ENCODE results near the gene U2AF2. TPM values are rescaled to one million over a fixed set of nuclear protein-coding genes. Genes with fewer than 3 reads are reported as not detected.

U2AF2 gene
- total and polyA plus RNA-seq, 2 of the 8 experiments (the other 6 are each of a cell fraction or from before 2014, with no cell fraction given): 162 to 252 TPM

DNA sequence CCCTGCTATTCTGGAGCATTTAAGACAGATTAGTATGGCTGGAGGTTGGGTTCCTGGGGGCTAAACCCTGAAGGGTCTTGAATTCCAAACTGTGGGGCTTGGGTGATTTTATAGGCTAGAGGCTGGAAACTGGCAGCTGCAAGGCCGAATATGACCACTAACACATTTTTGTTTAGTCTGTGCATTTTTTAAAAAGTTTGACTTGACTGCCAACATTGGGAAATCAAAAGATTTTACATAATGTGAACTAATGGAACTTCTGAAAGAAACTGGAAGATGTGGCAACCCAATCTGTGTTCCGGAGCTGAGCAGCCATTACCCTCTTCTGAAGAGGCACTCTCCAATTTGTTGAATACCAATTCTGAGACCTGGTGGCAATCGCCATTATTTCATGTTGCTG is 35.5 kb upstream of the U2AF2 start:
- Histone ChIP-seq H3K9me3 (ENCODE audit: insufficient read depth in 2 of 2, low read depth in 1 of 2, low read length in 1 of 2) (no peaks in the 10 kb centered on the region; a peak in 1 of 4 replicates), H3K27me3 (replicated peaks in 1 of 4; ENCODE audit: control insufficient read depth in 3 of 4, extremely low read depth in 1 of 4, insufficient read depth in 3 of 4, low read length in 3 of 4) (peaks cover 0 to 2% (median 0%) of the 10 kb centered on the region in 4 experiments; a peak in 1 of 7 replicates), H2BK5ac (ENCODE audit: low read depth, low read length) (no peak overlapping the region), H4K91ac (replicated peaks; ENCODE audit: insufficient read length, low read length) (no peak overlapping the region), H2BK20ac (ENCODE audit: low read length) (no peak overlapping the region), H4K20me1 (replicated peaks in 1 of 2; ENCODE audit: control insufficient read depth in 1 of 2, insufficient read depth in 2 of 2, low read length in 2 of 2) (peaks cover 1 to 7% of the 10 kb centered on the region in 2 experiments), H3K56ac (replicated peaks; ENCODE audit: insufficient read length, low read depth, low read length) (no peak overlapping the region), H3K79me2 (ENCODE audit: control insufficient read depth in 1 of 2, insufficient read depth in 2 of 2, low read length in 2 of 2) (no peaks in the 10 kb centered on the region), H2BK12ac (ENCODE audit: low read depth, low read length) (no peak overlapping the region), H3K4me2 (ENCODE audit: insufficient read depth in 1 of 2, low read depth in 2 of 2, low read length in 2 of 2) (no peak overlapping the region), H2BK120ac (replicated peaks; ENCODE audit: low read depth, low read length) (no peak overlapping the region), H3K23ac (ENCODE audit: insufficient read length) (no peak overlapping the region), H2BK15ac (ENCODE audit: low read length) (no peak overlapping the region), H3K27ac (ENCODE audit: low read depth, low read length) (no peak overlapping the region), H3K9ac (replicated peaks in 1 of 4; ENCODE audit: extremely low read depth in 1 of 4, low read depth in 3 of 4, low read length in 3 of 4) (no peak overlapping the region), H3K4ac (replicated peaks; ENCODE audit: insufficient read length, low read depth, low read length) (no peak overlapping the region), H3K4me3 (ENCODE audit: extremely low read depth in 1 of 4, insufficient read depth in 2 of 4, low read depth in 3 of 4, low read length in 4 of 4) (no peak overlapping the region), H3K36me3 (ENCODE audit: control insufficient read depth in 2 of 4, insufficient read depth in 4 of 4, low read length in 3 of 4) (peaks cover 0 to 36% (median 4%) of the 10 kb centered on the region in 4 experiments; a peak in 6 of 8 replicates), H3K23me2 (ENCODE audit: low read depth, low read length) (no peaks in the 10 kb centered on the region), H2AK5ac (ENCODE audit: low read depth, low read length) (no peak overlapping the region), H3K4me1 (replicated peaks in 1 of 4; ENCODE audit: control insufficient read depth in 3 of 4, insufficient read depth in 4 of 4, low read length in 3 of 4) (no peaks in the 10 kb centered on the region; a peak in 2 of 7 replicates), H3K79me1 (ENCODE audit: low read depth, low read length) (no peaks in the 10 kb centered on the region), H3K14ac (ENCODE audit: insufficient read length) (no peak overlapping the region), H2AFZ (ENCODE audit: low read length) (no peak overlapping the region), H4K5ac (ENCODE audit: insufficient read length, low read depth, low read length) (no peak overlapping the region), H3K18ac (ENCODE audit: extremely low read depth, low read length) (no peak overlapping the region), H4K8ac (ENCODE audit: extremely low read depth, insufficient read depth, low read length) (no peak overlapping the region)
- 92% methylated on average over 3 of the region's 3 CpGs; no CpG with 5 or more reads in 1 of the 2 experiments for WGBS, 2 experiments (ENCODE audit: extremely low coverage in 1 of 2, insufficient coverage in 1 of 2, insufficient read length in 1 of 2, insufficient replicate concordance in 2 of 2, low coverage in 1 of 2, low lambda C conversion rate in 2 of 2, missing lambda C conversion rate in 1 of 2)
- DNase-seq (ENCODE audit: low read depth in 1 of 2, low spot score in 2 of 2): no peak
- ChIA-PET POLR2A (ENCODE audit: partially characterized antibody) (interaction anchor here (0.8 to 6.1 kb wide), 7 partner anchors 8 to 236 kb away, joined by 3 to 32 read pairs (median 5); partner anchors contain the start of genes CCDC106 and ZNF865), CTCF (ENCODE audit: partially characterized antibody) (interaction anchor here (1.3 to 8.0 kb wide), 4 partner anchors 13 to 136 kb away, joined by 3 to 38 read pairs (median 6); no protein-coding TSS in a partner anchor)
- peak; percentile 39 for FAIRE-seq
- TF ChIP-seq CTCF (IDR thresholded peaks at IDR 0.05; ENCODE audit: control extremely low read depth in 1 of 3, insufficient read depth in 1 of 3, low read depth in 1 of 3, low read length in 3 of 3) (no peak), NRF1 (IDR thresholded peaks at IDR 0.05; ENCODE audit: low read depth, low read length) (no peak), SP4 (IDR thresholded peaks at IDR 0.05; ENCODE audit: low read length) (no peak), E2F6 (IDR thresholded peaks at IDR 0.05) (no peak), POU5F1 (IDR thresholded peaks at IDR 0.05; ENCODE audit: low read depth, low read length) (no peak), ZNF274 (IDR thresholded peaks at IDR 0.05; ENCODE audit: borderline replicate concordance, extremely low read depth, low read length) (no peak), BACH1 (IDR thresholded peaks at IDR 0.05; ENCODE audit: low read length) (no peak), TAF1 (IDR thresholded peaks at IDR 0.05; ENCODE audit: low read depth, low read length) (no peak), SRF (IDR thresholded peaks at IDR 0.05; ENCODE audit: low read depth, low read length) (no peak), SIX5 (IDR thresholded peaks at IDR 0.05; ENCODE audit: low read depth, low read length) (no peak), BRCA1 (IDR thresholded peaks at IDR 0.05; ENCODE audit: low read depth, low read length) (no peak)

Measured in H1 (cell line).